CD14-positive monocyte (primary cell): ENCODE results near the gene TAF1B. TPM values are rescaled to one million over a fixed set of nuclear protein-coding genes. Genes with fewer than 3 reads are reported as not detected.
A peak's percentile ranks its signal among the peaks of the same experiment; 100 is the strongest.

Source experiments
- DNase-seq, 3 donors: peaks; one replicate each; pipeline ENCODE4 v3.0.0-alpha.2; 2011 to 2022
- H2AFZ ChIP-seq: 2 replicates; pipeline ENCODE4 v1.6.0; 2012; ENCODE audit warnings: mild to moderate bottlenecking, low read depth, low read length, inconsistent platforms; ENCODE audit not compliant: insufficient read depth, poor library complexity, severe bottlenecking
- H3K27ac ChIP-seq, 2 donors: 1 replicate in 1 of 2; 2 replicates in 1 of 2; pipeline ENCODE4 v1.5.1; 2012 to 2013; ENCODE audit warnings: low read length in 2 of 2, control low read depth in 1 of 2, inconsistent platforms in 1 of 2, low read depth in 1 of 2, mild to moderate bottlenecking in 1 of 2
- H3K27me3 ChIP-seq, 2 donors: one replicate each; pipeline versions ENCODE4 v1.6.0 to v1.6.1; 2011 to 2013; ENCODE audit warnings: low read length in 2 of 2; ENCODE audit not compliant: control insufficient read depth in 2 of 2, insufficient read depth in 2 of 2
- H3K36me3 ChIP-seq, 2 donors: replicated peaks in 1 of 2; 1 replicate in 1 of 2; 2 replicates in 1 of 2; pipeline versions ENCODE4 v1.5.1 to v1.6.1; 2012 to 2013; ENCODE audit warnings: low read length in 2 of 2, control low read depth in 1 of 2, inconsistent platforms in 1 of 2, mild to moderate bottlenecking in 1 of 2; ENCODE audit not compliant: insufficient read depth in 2 of 2, control insufficient read depth in 1 of 2
- H3K4me1 ChIP-seq, 2 donors: 1 replicate in 1 of 2; 2 replicates in 1 of 2; pipeline versions ENCODE4 v1.5.1 to v1.6.1; 2012 to 2013; ENCODE audit warnings: low read length in 2 of 2, control low read depth in 1 of 2, inconsistent platforms in 1 of 2, mild to moderate bottlenecking in 1 of 2, moderate library complexity in 1 of 2; ENCODE audit not compliant: insufficient read depth in 2 of 2, control insufficient read depth in 1 of 2
- H3K4me2 ChIP-seq: replicated peaks from 2 replicates; pipeline ENCODE3; 2012; ENCODE audit warnings: low read length, moderate library complexity, mild to moderate bottlenecking; ENCODE audit not compliant: poor library complexity, severe bottlenecking; ENCODE audit errors: extremely low read depth
- H3K4me3 ChIP-seq, 3 experiments: fragments of 200-600 bp in 1 of 3; sonication (generic) in 1 of 3; replicated peaks in 1 of 3; 1 replicate in 2 of 3; 2 replicates in 1 of 3; pipeline ENCODE4 v1.5.1; 2011 to 2013; ENCODE audit warnings: low read length in 3 of 3, mild to moderate bottlenecking in 3 of 3, control low read depth in 2 of 3, low read depth in 2 of 3, inconsistent platforms in 1 of 3, moderate library complexity in 1 of 3
- H3K79me2 ChIP-seq: 2 replicates; pipeline ENCODE4 v1.6.0; 2012; ENCODE audit warnings: mild to moderate bottlenecking, control low read depth, inconsistent platforms, low read length, moderate library complexity; ENCODE audit not compliant: insufficient read depth
- H3K9ac ChIP-seq: 2 replicates; pipeline ENCODE4 v1.6.0; 2017; ENCODE audit warnings: low read length, mild to moderate bottlenecking; ENCODE audit not compliant: insufficient read depth, poor library complexity, severe bottlenecking
- H3K9me3 ChIP-seq, 2 donors: replicated peaks in 1 of 2; 1 replicate in 1 of 2; 2 replicates in 1 of 2; pipeline versions ENCODE4 v1.5.1 to v1.6.1; 2012 to 2013; ENCODE audit warnings: low read length in 2 of 2, control low read depth in 1 of 2; ENCODE audit not compliant: control insufficient read depth in 1 of 2, insufficient read depth in 1 of 2
- H4K20me1 ChIP-seq: 2 replicates; pipeline ENCODE4 v1.6.0; 2012; ENCODE audit warnings: mild to moderate bottlenecking, low read length, control low read depth, moderate library complexity; ENCODE audit not compliant: insufficient read depth
- H3K27ac Mint-ChIP-seq, 7 donors: one replicate each; pipeline ENCODE4 v1.8.0; 2020; ENCODE audit warnings: mild to moderate bottlenecking in 7 of 7, mixed read lengths in 7 of 7, moderate library complexity in 6 of 7, inconsistent platforms in 2 of 7
- H3K27me3 Mint-ChIP-seq, 3 donors: one replicate each; pipeline ENCODE4 v1.8.0; 2021 to 2022; ENCODE audit warnings: low read depth in 3 of 3, mild to moderate bottlenecking in 3 of 3, mixed read lengths in 3 of 3, moderate library complexity in 3 of 3, inconsistent platforms in 1 of 3
- H3K36me3 Mint-ChIP-seq, 2 donors: one replicate each; pipeline ENCODE4 v1.8.0; 2020; ENCODE audit warnings: mixed read lengths in 2 of 2, inconsistent platforms in 1 of 2, mild to moderate bottlenecking in 1 of 2
- H3K4me1 Mint-ChIP-seq: one replicate; pipeline ENCODE4 v1.8.0; 2020; ENCODE audit warnings: mild to moderate bottlenecking, mixed read lengths
- H3K4me3 Mint-ChIP-seq, 2 donors: one replicate each; pipeline ENCODE4 v1.8.0; 2020; ENCODE audit warnings: mild to moderate bottlenecking in 2 of 2, mixed read lengths in 2 of 2, moderate library complexity in 1 of 2
- H3K9me3 Mint-ChIP-seq, 7 donors: one replicate each; pipeline ENCODE4 v1.8.0; 2020 to 2022; ENCODE audit warnings: mixed read lengths in 7 of 7, mild to moderate bottlenecking in 6 of 7, moderate library complexity in 6 of 7, inconsistent platforms in 2 of 7
- WGBS: methylation state at CpG from one replicate; pipeline ENCODE4 v1.1.5; 2013; ENCODE audit warnings: missing lambda C conversion rate; ENCODE audit not compliant: insufficient coverage; 5-methylcytosine and 5-hydroxymethylcytosine counted together
- intact Hi-C, 2 donors: fragments of 100-400 bp; cut with micrococcal nuclease; formaldehyde crosslinking; loops; one replicate each; pipeline versions ENCODE4 v1.15.0 to v1.15.1; 2023
- polyA plus RNA-seq, 3 donors: library from polyadenylated mRNA; depleted of rRNA in 1 of 3; unstranded in 2 of 3; stranded (reverse) in 1 of 3; fragments of 300-500 nt in 2 of 3; fragments of >200 nt in 1 of 3; fragmentation: Illumina TruSeq in 2 of 3; gene quantifications; 1 replicate in 2 of 3; 2 replicates in 1 of 3; pipeline ENCODE4 v1.2.3, GENCODE V29; 2012 to 2021
- TF ChIP-seq, protein P1 (sequence below): fragments of 200-600 bp; IDR thresholded peaks from one replicate; pipeline ENCODE4 v1.8.0; 2022; ENCODE audit warnings: antibody characterized with exemption, mild to moderate bottlenecking

TAF1B gene
- polyA plus RNA-seq, 3 donors = 6.0 to 8.4 (median 7.2) TPM

DNA sequence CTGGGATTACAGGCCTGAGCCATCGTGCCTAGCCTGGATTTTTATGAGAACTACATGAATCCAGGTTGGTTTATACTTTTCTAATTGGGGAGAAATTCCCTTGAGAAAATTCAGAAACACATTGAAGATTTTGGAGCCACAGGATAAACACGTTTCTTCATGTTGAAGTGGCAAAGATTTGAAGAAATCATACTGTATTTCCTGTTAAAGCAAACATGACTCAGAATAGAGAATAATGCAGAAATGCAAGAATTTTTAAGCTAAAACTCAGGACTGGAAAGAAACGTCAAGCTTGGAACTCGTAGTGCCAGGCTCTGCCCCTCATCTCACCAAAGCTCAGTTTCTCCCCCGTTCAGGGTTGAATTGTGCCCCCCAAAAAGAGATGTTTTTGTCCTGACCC is 32.1 kb upstream of the TAF1B start:
- no peak overlapping the region for H3K4me3 ChIP-seq
- peaks cover 12 to 15% (median 13%) of the 10 kb centered on the region in 3 donors for H3K27me3 Mint-ChIP-seq
- H3K4me1 ChIP-seq = peaks cover 24 to 34% of the 10 kb centered on the region in 2 donors
- H3K9me3 Mint-ChIP-seq = no peaks in the 10 kb centered on the region
- H3K36me3 Mint-ChIP-seq = no peaks in the 10 kb centered on the region
- no peaks in the 10 kb centered on the region for H3K36me3 ChIP-seq
- H3K79me2 ChIP-seq = no peaks in the 10 kb centered on the region
- no peak overlapping the region for H3K27ac Mint-ChIP-seq
- H3K27ac ChIP-seq = no peak overlapping the region
- no peak overlapping the region for H3K4me3 Mint-ChIP-seq
- peaks cover 27% of the 10 kb centered on the region for H3K4me1 Mint-ChIP-seq
- H4K20me1 ChIP-seq = no peaks in the 10 kb centered on the region
- no CpG with 5 or more reads among the region's 5 CpGs for WGBS
- DNase-seq = no peak
- no peak overlapping the region for H3K4me2 ChIP-seq
- intact Hi-C loops = loop anchor here (5.0 to 10.0 kb wide), 2 partner anchors 234 to 236 kb away; partner anchors contain the start of gene KLF11 (in 1 of the 2)
- H3K27me3 ChIP-seq = peaks cover 0 to 5% of the 10 kb centered on the region in 2 donors
- TF ChIP-seq, protein P1, sequence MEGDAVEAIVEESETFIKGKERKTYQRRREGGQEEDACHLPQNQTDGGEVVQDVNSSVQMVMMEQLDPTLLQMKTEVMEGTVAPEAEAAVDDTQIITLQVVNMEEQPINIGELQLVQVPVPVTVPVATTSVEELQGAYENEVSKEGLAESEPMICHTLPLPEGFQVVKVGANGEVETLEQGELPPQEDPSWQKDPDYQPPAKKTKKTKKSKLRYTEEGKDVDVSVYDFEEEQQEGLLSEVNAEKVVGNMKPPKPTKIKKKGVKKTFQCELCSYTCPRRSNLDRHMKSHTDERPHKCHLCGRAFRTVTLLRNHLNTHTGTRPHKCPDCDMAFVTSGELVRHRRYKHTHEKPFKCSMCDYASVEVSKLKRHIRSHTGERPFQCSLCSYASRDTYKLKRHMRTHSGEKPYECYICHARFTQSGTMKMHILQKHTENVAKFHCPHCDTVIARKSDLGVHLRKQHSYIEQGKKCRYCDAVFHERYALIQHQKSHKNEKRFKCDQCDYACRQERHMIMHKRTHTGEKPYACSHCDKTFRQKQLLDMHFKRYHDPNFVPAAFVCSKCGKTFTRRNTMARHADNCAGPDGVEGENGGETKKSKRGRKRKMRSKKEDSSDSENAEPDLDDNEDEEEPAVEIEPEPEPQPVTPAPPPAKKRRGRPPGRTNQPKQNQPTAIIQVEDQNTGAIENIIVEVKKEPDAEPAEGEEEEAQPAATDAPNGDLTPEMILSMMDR = no peak
- peak overlapping the region; percentile 50 for H2AFZ ChIP-seq
- no peak overlapping the region for H3K9ac ChIP-seq
- H3K9me3 ChIP-seq = no peaks in the 10 kb centered on the region

DNA sequence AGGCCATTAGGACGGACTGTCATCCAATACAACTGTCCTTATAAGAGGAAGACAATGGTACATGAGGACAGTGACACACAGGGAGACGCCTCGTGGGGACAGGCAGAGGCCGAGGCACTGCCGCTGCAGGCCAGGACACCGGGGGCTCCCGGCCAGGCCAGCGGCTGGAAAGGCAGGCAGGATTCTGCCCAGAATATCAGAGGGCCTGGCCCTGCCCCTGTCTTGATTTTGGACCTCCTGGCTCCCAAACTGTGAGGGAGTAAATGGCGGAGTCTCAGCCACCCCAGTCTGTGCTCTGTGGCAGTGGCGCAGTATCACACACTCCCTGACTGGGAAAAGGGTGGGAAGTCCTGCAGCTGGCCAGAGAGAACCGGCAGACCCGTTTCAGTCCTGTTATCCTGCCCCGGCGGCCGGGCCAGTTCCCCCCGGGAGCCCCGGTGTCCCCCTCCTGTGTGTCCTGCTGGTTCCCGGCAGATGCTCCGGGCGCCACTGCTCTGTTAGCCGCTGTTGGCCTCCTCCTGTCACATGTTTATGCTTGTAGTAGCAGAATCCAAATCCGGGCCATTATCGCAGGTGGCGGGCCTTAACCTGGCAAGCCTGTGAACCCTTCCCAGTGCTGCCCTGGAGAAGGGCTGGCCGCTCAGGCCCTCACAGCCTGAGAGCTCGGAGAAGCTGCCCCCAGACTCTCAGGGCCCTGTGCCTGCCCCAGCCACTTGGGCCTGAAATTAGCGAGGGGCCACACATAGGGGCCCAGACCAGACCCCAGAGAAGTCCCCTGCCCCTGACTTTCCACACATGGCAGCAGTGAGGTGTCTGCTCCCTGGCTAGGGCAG is 31.4 kb upstream of the TAF1B start:
- TF ChIP-seq, protein P1 = no peak
- Histone ChIP-seq H3K36me3 (no peaks in the 10 kb centered on the region), H3K27me3 (peaks cover 0 to 5% of the 10 kb centered on the region in 2 donors), H4K20me1 (no peaks in the 10 kb centered on the region), H2AFZ (peak overlapping the region; percentile 50), H3K4me2 (no peak overlapping the region), H3K27ac (peak overlapping the region in 1 of 2 donors; percentile 20), H3K9ac (no peak overlapping the region), H3K4me3 (no peak overlapping the region), H3K9me3 (no peaks in the 10 kb centered on the region), H3K4me1 (peaks cover 24 to 34% of the 10 kb centered on the region in 2 donors), H3K79me2 (no peaks in the 10 kb centered on the region)
- no peak overlapping the region for H3K4me3 Mint-ChIP-seq
- peak overlapping the region in 1 of 7 donors; percentile 41 for H3K27ac Mint-ChIP-seq
- H3K27me3 Mint-ChIP-seq = peaks cover 11 to 15% (median 13%) of the 10 kb centered on the region in 3 donors
- H3K4me1 Mint-ChIP-seq = peaks cover 28% of the 10 kb centered on the region
- DNase-seq = no peak
- 93% methylated on average over 23 of the region's 27 CpGs for WGBS
- intact Hi-C loops = loop anchor here (5.0 to 10.0 kb wide), 2 partner anchors 233 to 235 kb away; partner anchors contain the start of gene KLF11 (in 1 of the 2)
- H3K36me3 Mint-ChIP-seq = no peaks in the 10 kb centered on the region
- H3K9me3 Mint-ChIP-seq = no peaks in the 10 kb centered on the region
